ENCODE data around the gene LRRC27.
"Not testable (repeated sequence)": the region's sequence is repeated elsewhere in the genome, so short reads cannot be mapped to it uniquely, and the experiment has no call there.

Gene LRRC27

GRCh38 chr10:132331601-132332432, at the start of gene LRRC27:
TSS of gene LRRC27 (plus strand) at chr10:132332193. CDS start at chr10:132333525, 1,332 bp downstream.
- DNase-seq = peak; percentile 95

- no peak for DNase-seq
These were observed 49.1 kb upstream of the LRRC27 start for GRCh38 chr10:132282667-132283603.

GRCh38 chr10:132283604-132284382, 48.2 kb upstream of the LRRC27 start:
- DNase-seq = no peak

- no peak for DNase-seq
These were observed 42.6 kb upstream of the LRRC27 start for GRCh38 chr10:132289439-132289838.

- DNase-seq = no peak
These were observed 41.4 kb upstream of the LRRC27 start for GRCh38 chr10:132290631-132291030.

GRCh38 chr10:132291826-132292225, 40.2 kb upstream of the LRRC27 start:
- no peak for DNase-seq

- DNase-seq = no peak
These were observed 39.4 kb upstream of the LRRC27 start for GRCh38 chr10:132292287-132293200.

- DNase-seq = no peak
These were observed 38.7 kb upstream of the LRRC27 start for GRCh38 chr10:132293201-132293812.

- DNase-seq = no peak
These were observed 38.0 kb upstream of the LRRC27 start for GRCh38 chr10:132293813-132294520.

GRCh38 chr10:132294561-132295318, 37.3 kb upstream of the LRRC27 start:
- peak; percentile 72 for DNase-seq

- not testable (repeated sequence) for DNase-seq
These were observed 36.5 kb upstream of the LRRC27 start for GRCh38 chr10:132295481-132295880.

GRCh38 chr10:132296666-132297443, 35.1 kb upstream of the LRRC27 start:
- DNase-seq = no peak

GRCh38 chr10:132297526-132297925, 34.5 kb upstream of the LRRC27 start:
- DNase-seq = peak; percentile 73

GRCh38 chr10:132298038-132298881, 33.7 kb upstream of the LRRC27 start:
- DNase-seq = no peak

- DNase-seq = no peak
These were observed 32.3 kb upstream of the LRRC27 start for GRCh38 chr10:132299371-132300336.

GRCh38 chr10:132300582-132300981, 31.4 kb upstream of the LRRC27 start:
- no peak for DNase-seq

Measured in NCI-H345 (cell line).